ENCODE data around the gene NDC1. TPM values are rescaled to one million over a fixed set of nuclear protein-coding genes. Genes with fewer than 3 reads are reported as not detected.

NDC1 gene
- total RNA-seq, 2 experiments from 2014 or later: 29.6 to 32.0 TPM

DNA sequence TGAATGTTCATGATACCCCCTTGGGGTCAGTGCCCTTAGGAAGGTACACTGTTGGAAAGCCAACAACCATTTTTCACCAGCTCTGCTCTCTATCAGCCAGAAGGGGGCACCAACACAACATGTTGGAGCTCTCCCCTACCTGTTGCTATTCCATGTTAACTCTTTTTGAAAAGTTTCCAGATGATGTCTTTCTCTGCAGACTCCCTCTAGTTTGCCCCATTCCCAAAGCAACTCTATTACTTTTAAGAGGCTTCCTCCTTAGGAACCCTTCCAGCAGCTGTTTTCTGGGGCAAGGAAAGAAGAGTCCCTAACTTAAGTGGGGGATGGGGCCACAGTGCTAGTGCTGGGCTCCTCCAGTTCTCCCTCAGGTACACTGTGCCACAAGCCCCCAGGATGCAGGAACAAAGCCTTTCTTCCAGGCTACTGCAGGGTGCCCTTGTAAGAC lies 22.9 kb upstream of the NDC1 start:
- DNase-seq: peak; percentile 57
- ChIA-PET POLR2A (interaction anchor here (1.1 to 1.8 kb wide), 4 partner anchors 29 to 191 kb away, joined by 3 to 9 read pairs (median 5); partner anchors contain the start of genes IFT25 and LRRC42), CTCF (interaction anchor here (0.5 to 9.2 kb wide), 45 partner anchors 9 to 628 kb away, joined by 3 to 211 read pairs (median 4); partner anchors contain the start of genes IFT25, LDLRAD1, LRRC42 and TMEM59)
- intact Hi-C loops (cut with micrococcal nuclease): loop anchor here (1.0 to 10.0 kb wide), 3 partner anchors 87 to 224 kb away; no protein-coding TSS in a partner anchor
- H3K4me3 Mint-ChIP-seq: no peak overlapping the region
- peaks cover 12% of the 10 kb centered on the region for H3K4me1 Mint-ChIP-seq (ENCODE audit: low read depth)
- H3K9me3 Mint-ChIP-seq: no peaks in the 10 kb centered on the region
- no peaks in the 10 kb centered on the region for H3K27me3 Mint-ChIP-seq
- no peak overlapping the region for H3K27ac Mint-ChIP-seq
- H3K36me3 Mint-ChIP-seq: peaks cover 9% of the 10 kb centered on the region

DNA sequence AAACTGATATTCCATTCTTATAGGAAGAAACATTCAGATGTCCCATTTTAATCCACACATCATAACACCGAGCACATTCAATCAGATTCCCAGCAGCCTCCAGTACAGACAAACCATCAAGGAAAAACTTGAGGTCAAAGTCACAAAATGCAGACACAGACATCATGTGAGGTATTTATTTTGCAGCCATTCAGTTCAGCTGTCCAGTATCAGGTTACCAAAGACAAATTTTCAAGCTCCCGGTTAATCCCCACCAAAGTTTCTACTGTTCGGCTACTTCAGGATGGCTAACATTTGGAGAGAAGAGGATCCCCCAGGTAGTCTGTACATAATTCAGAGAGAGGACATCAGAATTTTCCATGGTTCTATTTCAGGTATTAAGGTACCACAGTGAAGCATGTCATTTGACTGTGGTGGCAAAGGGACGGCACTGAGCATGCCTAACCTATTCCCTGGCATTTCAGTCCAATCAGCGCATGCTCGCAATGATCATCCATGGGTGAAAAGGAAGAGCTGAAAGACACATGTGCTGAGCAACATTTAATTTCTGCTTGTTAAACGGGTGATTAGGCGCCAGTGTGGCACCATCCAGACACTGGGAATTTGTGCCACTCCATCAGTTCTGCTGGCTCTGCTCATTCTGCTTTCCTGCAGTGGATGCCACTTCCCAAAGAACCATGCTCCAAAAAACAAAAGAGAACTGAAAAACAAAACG lies 13.6 kb upstream of the NDC1 start:
- Mint-ChIP-seq H3K27me3 (no peaks in the 10 kb centered on the region), H3K27ac (no peak overlapping the region), H3K9me3 (no peaks in the 10 kb centered on the region), H3K4me1 (ENCODE audit: low read depth) (no peaks in the 10 kb centered on the region), H3K4me3 (no peak overlapping the region), H3K36me3 (peaks cover 17% of the 10 kb centered on the region)
- no peak for DNase-seq
- CTCF ChIA-PET: no interaction called here
- intact Hi-C loops (cut with micrococcal nuclease): no loop called here
- POLR2A ChIA-PET: no interaction called here

DNA sequence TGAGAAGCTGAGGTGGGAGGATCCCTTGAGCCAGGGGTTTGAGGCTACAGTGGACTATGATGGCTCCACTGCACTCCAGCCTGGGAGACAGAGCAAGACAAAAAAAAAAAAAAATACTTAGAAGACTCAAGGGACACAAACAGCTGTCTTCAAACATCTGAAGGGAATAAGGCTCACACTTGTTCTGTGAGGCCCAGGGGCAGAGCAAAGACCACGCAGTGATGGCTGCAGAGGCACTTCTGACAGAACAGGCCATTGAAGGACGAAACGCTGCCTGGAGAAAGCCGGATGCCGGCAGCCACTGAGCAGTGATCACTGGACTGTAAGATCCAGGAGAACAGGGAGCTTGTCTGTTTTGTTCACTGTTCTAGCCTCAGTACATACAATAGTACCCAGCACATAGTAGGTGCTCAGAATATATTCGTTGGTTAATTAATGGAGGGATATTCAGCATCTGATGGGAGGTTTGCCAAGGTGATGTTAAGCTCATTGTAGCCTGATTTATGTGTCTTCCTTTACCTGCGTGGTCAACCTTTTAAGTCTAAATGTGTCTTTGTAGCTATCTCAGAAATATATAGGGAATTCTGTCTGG lies 12.1 kb upstream of the NDC1 start:
- no peak overlapping the region for H3K4me3 Mint-ChIP-seq
- intact Hi-C loops (cut with micrococcal nuclease): no loop called here

DNA sequence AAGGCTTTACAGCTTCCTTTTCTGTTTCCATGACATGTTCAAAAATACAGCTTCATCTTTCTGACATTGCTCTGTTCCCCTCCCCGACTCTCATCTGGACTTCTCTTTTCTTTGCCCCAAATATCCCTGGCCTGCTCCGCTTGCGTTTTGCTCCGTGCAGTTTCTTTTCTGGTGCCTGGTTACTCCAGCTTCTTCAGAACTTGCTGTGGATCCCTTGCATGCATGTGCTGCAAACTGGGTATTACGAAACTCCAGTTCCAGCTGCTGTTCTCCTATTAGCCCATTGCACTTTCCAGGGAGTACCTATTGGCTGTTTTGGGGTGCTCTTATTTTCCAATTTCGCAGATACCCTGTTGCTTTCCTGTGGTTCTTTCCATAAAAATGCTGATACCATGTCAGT lies 9.9 kb upstream of the NDC1 start:
- ChIA-PET CTCF (interaction anchor here (1.1 to 4.4 kb wide), 2 partner anchors 12 to 111 kb away, joined by 5 to 24 read pairs; no protein-coding TSS in a partner anchor), POLR2A (no interaction called here)
- DNase-seq: no peak
- no peaks in the 10 kb centered on the region for H3K4me1 Mint-ChIP-seq (ENCODE audit: low read depth)
- peaks cover 11% of the 10 kb centered on the region for H3K36me3 Mint-ChIP-seq
- intact Hi-C loops (cut with micrococcal nuclease): no loop called here
- no peaks in the 10 kb centered on the region for H3K9me3 Mint-ChIP-seq
- H3K27ac Mint-ChIP-seq: no peak overlapping the region
- no peaks in the 10 kb centered on the region for H3K27me3 Mint-ChIP-seq
- H3K4me3 Mint-ChIP-seq: no peak overlapping the region

More for the DNA sequence above, 12.1 kb upstream of the NDC1 start:
- POLR2A ChIA-PET: interaction anchor here (0.6 kb wide), 1 partner anchor 172 kb away, joined by 3 read pairs; no protein-coding TSS in a partner anchor
- peaks cover 15% of the 10 kb centered on the region for H3K36me3 Mint-ChIP-seq
- no peaks in the 10 kb centered on the region for H3K9me3 Mint-ChIP-seq
- CTCF ChIA-PET: interaction anchor here (0.6 to 4.4 kb wide), 3 partner anchors 10 to 110 kb away, joined by 3 to 24 read pairs (median 6); no protein-coding TSS in a partner anchor
- no peak overlapping the region for H3K27ac Mint-ChIP-seq
- DNase-seq: no peak
- no peaks in the 10 kb centered on the region for H3K4me1 Mint-ChIP-seq (ENCODE audit: low read depth)
- no peaks in the 10 kb centered on the region for H3K27me3 Mint-ChIP-seq

DNA sequence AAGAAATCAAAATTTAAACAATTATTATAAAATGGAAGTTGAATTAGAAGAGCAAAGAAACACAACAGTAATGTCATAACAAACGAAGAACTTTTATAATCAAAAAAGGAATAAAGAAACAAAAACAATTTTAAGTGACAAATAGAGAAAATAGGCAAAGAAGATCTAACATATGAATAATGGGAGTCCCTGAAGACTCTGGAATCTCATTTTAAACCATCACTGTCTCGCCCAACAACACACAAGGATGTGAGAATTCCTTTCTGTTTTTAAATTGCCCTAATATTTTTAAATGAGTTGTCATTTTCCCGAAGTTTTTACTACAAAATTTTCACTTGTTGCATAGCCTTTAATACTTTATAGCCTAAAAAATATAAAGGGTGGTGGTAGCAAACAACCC lies 4.3 kb upstream of the NDC1 start:
- CTCF ChIA-PET: no interaction called here
- intact Hi-C loops (cut with micrococcal nuclease): no loop called here
- H3K36me3 Mint-ChIP-seq: peaks cover 2% of the 10 kb centered on the region
- peaks cover 8% of the 10 kb centered on the region for H3K9me3 Mint-ChIP-seq
- DNase-seq: no peak
- H3K27ac Mint-ChIP-seq: no peak overlapping the region
- POLR2A ChIA-PET: no interaction called here
- peaks cover 5% of the 10 kb centered on the region for H3K4me1 Mint-ChIP-seq (ENCODE audit: low read depth)
- H3K4me3 Mint-ChIP-seq: no peak overlapping the region
- H3K27me3 Mint-ChIP-seq: peaks cover 2% of the 10 kb centered on the region

DNA sequence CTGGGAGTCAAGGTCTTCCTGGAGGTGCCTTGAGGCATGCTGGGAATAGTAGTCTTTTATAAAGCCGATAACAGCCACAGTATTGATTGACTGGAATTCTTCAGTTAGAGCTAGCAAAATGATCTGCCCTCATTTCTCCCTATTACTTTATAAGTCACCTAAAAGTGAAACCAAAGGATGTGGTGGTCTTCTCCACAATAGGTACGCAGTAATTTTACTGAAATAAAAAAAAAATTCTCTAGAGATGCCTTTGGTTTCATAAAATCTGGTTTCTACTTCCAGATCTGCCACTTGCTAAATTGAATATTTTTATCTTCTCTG lies 518 bp upstream of the NDC1 start:
- H3K4me3 Mint-ChIP-seq: peak overlapping the region; percentile 90
- H3K4me1 Mint-ChIP-seq (ENCODE audit: low read depth): peaks cover 21% of the 10 kb centered on the region
- H3K9me3 Mint-ChIP-seq: peaks cover 8% of the 10 kb centered on the region
- H3K36me3 Mint-ChIP-seq: peaks cover 6% of the 10 kb centered on the region
- CTCF ChIA-PET: interaction anchor here (0.7 kb wide), 1 partner anchor 167 kb away, joined by 3 read pairs; no protein-coding TSS in a partner anchor
- H3K27ac Mint-ChIP-seq: peak overlapping the region; percentile 96
- peaks cover 2% of the 10 kb centered on the region for H3K27me3 Mint-ChIP-seq
- POLR2A ChIA-PET: interaction anchor here (1.8 kb wide), 1 partner anchor 214 kb away, joined by 8 read pairs; the partner anchor contains the start of genes TCEANC2 and TMEM59
- intact Hi-C loops (cut with micrococcal nuclease): loop anchor here (1.0 to 5.0 kb wide), 5 partner anchors 51 to 642 kb away; partner anchors contain the start of genes CPT2, LRRC42, TCEANC2 and TMEM59
- DNase-seq: no peak

DNA sequence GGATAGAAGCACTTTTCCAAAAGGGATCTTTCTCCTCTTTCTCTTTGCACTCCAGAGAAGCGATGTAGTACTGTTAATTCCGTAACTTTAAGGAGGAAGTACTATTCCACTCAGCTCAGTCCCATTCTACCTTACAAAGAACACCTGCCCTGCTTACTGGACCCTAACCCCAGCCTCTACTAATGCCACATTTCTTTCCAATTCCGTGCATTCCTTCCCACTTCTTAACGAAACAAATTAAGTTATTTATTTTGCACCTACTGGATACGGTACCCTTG lies 511 bp downstream of the NDC1 start:
- Mint-ChIP-seq H3K36me3 (peaks cover 9% of the 10 kb centered on the region), H3K9me3 (peaks cover 6% of the 10 kb centered on the region), H3K27me3 (peaks cover 2% of the 10 kb centered on the region), H3K4me1 (ENCODE audit: low read depth) (peaks cover 23% of the 10 kb centered on the region), H3K27ac (peak overlapping the region; percentile 96), H3K4me3 (peak overlapping the region; percentile 90)
- intact Hi-C loops (cut with micrococcal nuclease): loop anchor here (5.0 kb wide), 1 partner anchor 55 kb away; no protein-coding TSS in a partner anchor
- ChIA-PET POLR2A (interaction anchor here (1.6 to 1.8 kb wide), 2 partner anchors 108 to 215 kb away, joined by 6 to 8 read pairs; partner anchors contain the start of genes IFT25, LRRC42, TCEANC2 and TMEM59), CTCF (interaction anchor here (0.7 to 1.2 kb wide), 3 partner anchors 110 to 239 kb away, joined by 3 read pairs; no protein-coding TSS in a partner anchor)
- DNase-seq: no peak

DNA sequence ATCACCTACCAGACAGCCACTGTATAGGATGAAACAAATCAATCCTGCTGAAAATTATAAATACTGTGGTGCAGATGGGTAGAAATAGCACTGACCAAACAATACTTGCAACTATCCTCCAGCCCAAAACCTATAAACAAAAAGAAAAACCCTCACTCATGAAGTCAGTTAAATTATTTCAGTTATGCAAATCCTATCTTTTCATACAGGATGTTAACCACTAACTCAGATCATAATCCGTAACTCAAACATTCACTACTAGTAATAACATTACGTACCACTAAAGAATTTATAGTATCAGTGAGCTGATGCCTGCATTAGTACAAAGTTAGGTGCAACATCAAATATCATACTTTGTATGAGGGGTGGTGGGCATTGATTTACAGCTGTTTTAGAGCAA lies 2.6 kb downstream of the NDC1 start:
- H3K36me3 Mint-ChIP-seq: peaks cover 9% of the 10 kb centered on the region
- H3K4me1 Mint-ChIP-seq (ENCODE audit: low read depth): peaks cover 23% of the 10 kb centered on the region
- ChIA-PET CTCF (interaction anchor here (0.5 to 2.6 kb wide), 3 partner anchors 25 to 112 kb away, joined by 3 to 9 read pairs (median 3); no protein-coding TSS in a partner anchor), POLR2A (no interaction called here)
- no peak overlapping the region for H3K4me3 Mint-ChIP-seq
- no peak overlapping the region for H3K27ac Mint-ChIP-seq
- no peak for DNase-seq
- H3K27me3 Mint-ChIP-seq: no peaks in the 10 kb centered on the region
- H3K9me3 Mint-ChIP-seq: no peaks in the 10 kb centered on the region
- intact Hi-C loops (cut with micrococcal nuclease): loop anchor here (5.0 kb wide), 1 partner anchor 53 kb away; no protein-coding TSS in a partner anchor

DNA sequence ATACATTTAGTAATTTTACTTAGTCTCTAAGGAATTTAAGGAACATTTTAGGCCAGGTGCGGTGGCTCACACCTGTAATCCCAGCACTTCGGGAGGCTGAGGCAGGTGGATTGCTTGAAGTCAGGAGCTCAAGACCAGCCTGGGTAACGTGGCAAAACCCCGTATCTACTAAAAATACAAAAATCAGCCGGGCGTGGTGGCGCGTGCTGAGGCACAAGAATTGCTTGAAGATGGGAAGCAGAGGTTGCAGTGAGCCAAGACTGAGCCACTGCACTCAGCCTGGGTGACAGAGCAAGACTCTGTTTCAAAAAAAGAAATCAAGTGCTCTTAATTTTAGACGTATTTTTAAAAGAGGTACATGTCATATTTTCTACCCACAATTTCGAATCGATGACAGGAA lies 3.3 kb downstream of the NDC1 start:
- POLR2A ChIA-PET: no interaction called here

DNA sequence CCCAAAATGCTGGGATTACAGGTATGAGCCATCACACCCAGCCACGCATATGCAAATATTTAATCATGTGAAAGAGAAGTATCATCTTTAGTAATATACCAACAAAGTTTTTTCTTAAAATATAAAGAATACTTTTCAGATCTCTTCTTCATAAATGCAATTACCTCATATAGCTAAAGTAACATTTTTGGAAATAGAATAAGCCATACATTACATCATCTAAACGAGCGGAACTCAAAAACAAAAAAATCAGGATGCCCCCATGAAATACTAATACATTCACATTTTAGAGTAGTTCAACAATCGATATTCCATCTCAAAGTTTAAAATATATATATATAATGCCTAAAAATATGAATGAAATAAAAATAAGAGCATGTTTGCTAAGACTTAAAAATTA lies 4.7 kb downstream of the NDC1 start:
- Mint-ChIP-seq H3K4me1 (ENCODE audit: low read depth) (peaks cover 18% of the 10 kb centered on the region), H3K4me3 (no peak overlapping the region), H3K9me3 (no peaks in the 10 kb centered on the region), H3K36me3 (peaks cover 22% of the 10 kb centered on the region), H3K27ac (no peak overlapping the region), H3K27me3 (no peaks in the 10 kb centered on the region)
- intact Hi-C loops (cut with micrococcal nuclease): no loop called here
- ChIA-PET POLR2A (no interaction called here), CTCF (interaction anchor here (0.7 to 1.3 kb wide), 2 partner anchors 81 to 127 kb away, joined by 3 to 6 read pairs; no protein-coding TSS in a partner anchor)
- no peak for DNase-seq

More for the DNA sequence above, 3.3 kb downstream of the NDC1 start:
- no peak overlapping the region for H3K27ac Mint-ChIP-seq
- H3K9me3 Mint-ChIP-seq: no peaks in the 10 kb centered on the region
- no peak overlapping the region for H3K4me3 Mint-ChIP-seq
- DNase-seq: no peak
- H3K27me3 Mint-ChIP-seq: no peaks in the 10 kb centered on the region
- CTCF ChIA-PET: interaction anchor here (1.3 to 2.6 kb wide), 3 partner anchors 26 to 125 kb away, joined by 3 to 9 read pairs (median 6); no protein-coding TSS in a partner anchor
- H3K4me1 Mint-ChIP-seq (ENCODE audit: low read depth): peaks cover 23% of the 10 kb centered on the region
- H3K36me3 Mint-ChIP-seq: peaks cover 11% of the 10 kb centered on the region
- intact Hi-C loops (cut with micrococcal nuclease): loop anchor here (5.0 kb wide), 1 partner anchor 52 kb away; no protein-coding TSS in a partner anchor

DNA sequence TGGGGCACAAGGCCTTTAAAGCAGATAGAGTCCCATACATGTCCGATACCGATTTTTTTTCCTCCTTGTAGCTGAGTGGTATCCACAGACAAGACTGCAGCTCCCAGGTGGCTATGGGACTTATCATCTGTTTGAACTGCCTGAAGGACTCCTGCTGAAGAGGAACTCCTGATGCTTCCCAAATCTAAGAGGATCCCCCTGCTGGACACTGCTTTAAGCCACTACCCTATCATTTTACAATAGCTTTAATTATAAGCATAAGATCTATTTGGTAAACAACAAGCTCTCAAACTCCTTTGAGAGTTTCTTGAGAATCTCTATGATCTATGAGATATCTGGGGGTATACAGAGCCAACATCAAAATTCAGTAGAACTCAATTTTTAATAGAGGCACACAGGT lies 11.7 kb downstream of the NDC1 start:
- ChIA-PET CTCF (no interaction called here), POLR2A (no interaction called here)
- no peaks in the 10 kb centered on the region for H3K27me3 Mint-ChIP-seq
- no peaks in the 10 kb centered on the region for H3K9me3 Mint-ChIP-seq
- H3K27ac Mint-ChIP-seq: no peak overlapping the region
- DNase-seq: no peak
- H3K4me1 Mint-ChIP-seq (ENCODE audit: low read depth): no peaks in the 10 kb centered on the region
- H3K4me3 Mint-ChIP-seq: no peak overlapping the region
- intact Hi-C loops (cut with micrococcal nuclease): no loop called here
- peaks cover 47% of the 10 kb centered on the region for H3K36me3 Mint-ChIP-seq

DNA sequence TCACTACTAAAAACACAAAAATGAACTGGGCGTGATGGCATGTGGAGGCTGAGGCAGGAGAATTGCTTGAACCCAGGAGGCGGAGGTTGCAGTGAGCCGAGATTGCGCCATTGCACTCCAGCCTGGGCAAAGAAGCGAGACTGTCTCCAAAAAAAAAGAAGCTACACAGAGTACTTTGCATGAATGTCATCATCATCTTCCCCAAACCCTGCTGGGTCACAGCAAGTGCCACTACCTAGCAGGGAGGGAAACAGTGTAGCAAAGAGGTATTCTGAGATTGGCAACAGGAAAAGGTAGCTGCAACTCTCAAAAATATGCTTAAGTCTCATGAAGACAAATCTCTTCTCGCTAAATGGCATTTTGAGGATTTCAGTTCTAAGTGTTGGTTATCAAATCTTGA lies 12.8 kb downstream of the NDC1 start:
- CTCF ChIA-PET: no interaction called here
- Mint-ChIP-seq H3K4me1 (ENCODE audit: low read depth) (no peaks in the 10 kb centered on the region), H3K36me3 (peaks cover 46% of the 10 kb centered on the region), H3K27me3 (no peaks in the 10 kb centered on the region), H3K9me3 (no peaks in the 10 kb centered on the region), H3K27ac (no peak overlapping the region), H3K4me3 (no peak overlapping the region)
- DNase-seq: no peak
- POLR2A ChIA-PET: no interaction called here
- intact Hi-C loops (cut with micrococcal nuclease): no loop called here

Data from activated CD4-positive, alpha-beta memory T cell treated with anti-CD3 and anti-CD28 coated beads for 36 hours (primary cell).